ENCODE data around the gene KRTAP5-1.

Gene KRTAP5-1

GRCh38 chr11:1538153-1538552 lies 46.9 kb downstream of the KRTAP5-1 start:
- Histone ChIP-seq H3K79me2 (ENCODE audit: control insufficient read depth, insufficient read depth, low read length, poor library complexity) (no peaks in the 10 kb centered on the region), H3K79me1 (ENCODE audit: low read length) (no peaks in the 10 kb centered on the region), H3K27ac (ENCODE audit: low read depth, low read length) (no peak overlapping the region), H4K91ac (ENCODE audit: low read depth, low read length) (no peak overlapping the region), H3K4me2 (ENCODE audit: low read length) (no peak overlapping the region), H4K12ac (ENCODE audit: low read depth, low read length) (no peak overlapping the region), H3K4me1 (ENCODE audit: control insufficient read depth in 1 of 2, insufficient read depth in 2 of 2, low read length in 2 of 2) (peaks cover 8 to 9% of the 10 kb centered on the region in 2 experiments), H2BK12ac (ENCODE audit: low read length) (no peak overlapping the region), H2BK120ac (ENCODE audit: insufficient read depth, low read length, poor library complexity) (no peak overlapping the region), H2AK5ac (ENCODE audit: low read length) (no peak overlapping the region), H3K27me3 (ENCODE audit: insufficient read depth, low read length) (peaks cover 4% of the 10 kb centered on the region), H3K9ac (ENCODE audit: low read length) (no peak overlapping the region), H3K23ac (ENCODE audit: low read length) (no peak overlapping the region), H2BK5ac (ENCODE audit: low read depth, low read length, poor library complexity) (no peak overlapping the region), H3K9me3 (ENCODE audit: insufficient read depth, low read depth, low read length) (no peaks in the 10 kb centered on the region), H3K36me3 (ENCODE audit: control insufficient read depth in 1 of 2, insufficient read depth in 2 of 2, low read length in 2 of 2) (peaks cover 2 to 7% of the 10 kb centered on the region in 2 experiments), H3K4ac (ENCODE audit: low read depth, low read length) (no peak overlapping the region), H3K4me3 (ENCODE audit: low read depth, low read length) (no peak overlapping the region), H3K14ac (ENCODE audit: low read length) (no peak overlapping the region), H3K18ac (ENCODE audit: low read length) (no peak overlapping the region), H4K8ac (ENCODE audit: low read depth, low read length) (no peak overlapping the region), H2AFZ (ENCODE audit: insufficient read depth, low read length, poor library complexity) (no peak overlapping the region)
- WGBS (ENCODE audit: extremely low coverage, insufficient coverage, insufficient read length): no CpG with 5 or more reads among the region's 5 CpGs
- no peak for DNase-seq

- peaks cover 8 to 9% of the 10 kb centered on the region in 2 experiments for H3K4me1 ChIP-seq (ENCODE audit: control insufficient read depth in 1 of 2, insufficient read depth in 2 of 2, low read length in 2 of 2)
- no peak overlapping the region for H3K14ac ChIP-seq (ENCODE audit: low read length)
- no peak overlapping the region for H4K12ac ChIP-seq (ENCODE audit: low read depth, low read length)
- H3K79me1 ChIP-seq (ENCODE audit: low read length): no peaks in the 10 kb centered on the region
- H2AFZ ChIP-seq (ENCODE audit: insufficient read depth, low read length, poor library complexity): no peak overlapping the region
- H2BK5ac ChIP-seq (ENCODE audit: low read depth, low read length, poor library complexity): no peak overlapping the region
- no peaks in the 10 kb centered on the region for H3K79me2 ChIP-seq (ENCODE audit: control insufficient read depth, insufficient read depth, low read length, poor library complexity)
- DNase-seq: no peak
- no peaks in the 10 kb centered on the region for H3K9me3 ChIP-seq (ENCODE audit: insufficient read depth, low read depth, low read length)
- no peak overlapping the region for H3K4ac ChIP-seq (ENCODE audit: low read depth, low read length)
- WGBS (ENCODE audit: extremely low coverage, insufficient coverage, insufficient read length): no CpG with 5 or more reads among the region's 16 CpGs
- no peak overlapping the region for H3K18ac ChIP-seq (ENCODE audit: low read length)
- no peak overlapping the region for H3K4me2 ChIP-seq (ENCODE audit: low read length)
- H3K4me3 ChIP-seq (ENCODE audit: low read depth, low read length): no peak overlapping the region
- H3K27me3 ChIP-seq (ENCODE audit: insufficient read depth, low read length): peaks cover 4% of the 10 kb centered on the region
- no peak overlapping the region for H3K9ac ChIP-seq (ENCODE audit: low read length)
- H3K36me3 ChIP-seq (ENCODE audit: control insufficient read depth in 1 of 2, insufficient read depth in 2 of 2, low read length in 2 of 2): peaks cover 11% of the 10 kb centered on the region in 2 experiments
- no peak overlapping the region for H2BK120ac ChIP-seq (ENCODE audit: insufficient read depth, low read length, poor library complexity)
- no peak overlapping the region for H2AK5ac ChIP-seq (ENCODE audit: low read length)
- no peak overlapping the region for H4K91ac ChIP-seq (ENCODE audit: low read depth, low read length)
- no peak overlapping the region for H4K8ac ChIP-seq (ENCODE audit: low read depth, low read length)
- no peak overlapping the region for H3K27ac ChIP-seq (ENCODE audit: low read depth, low read length)
- H3K23ac ChIP-seq (ENCODE audit: low read length): no peak overlapping the region
- no peak overlapping the region for H2BK12ac ChIP-seq (ENCODE audit: low read length)
These were observed 48.8 kb downstream of the KRTAP5-1 start for GRCh38 chr11:1536065-1536843.

GRCh38 chr11:1534682-1535081 lies 50.4 kb downstream of the KRTAP5-1 start:
- Histone ChIP-seq H3K23ac (ENCODE audit: low read length) (no peak overlapping the region), H3K14ac (ENCODE audit: low read length) (no peak overlapping the region), H4K91ac (ENCODE audit: low read depth, low read length) (no peak overlapping the region), H3K9ac (ENCODE audit: low read length) (no peak overlapping the region), H2BK12ac (ENCODE audit: low read length) (no peak overlapping the region), H2BK120ac (ENCODE audit: insufficient read depth, low read length, poor library complexity) (no peak overlapping the region), H3K9me3 (ENCODE audit: insufficient read depth, low read depth, low read length) (no peaks in the 10 kb centered on the region), H3K36me3 (ENCODE audit: control insufficient read depth in 1 of 2, insufficient read depth in 2 of 2, low read length in 2 of 2) (peaks cover 11% of the 10 kb centered on the region in 2 experiments), H3K27me3 (ENCODE audit: insufficient read depth, low read length) (peaks cover 4% of the 10 kb centered on the region), H3K4me1 (ENCODE audit: control insufficient read depth in 1 of 2, insufficient read depth in 2 of 2, low read length in 2 of 2) (peaks cover 8 to 9% of the 10 kb centered on the region in 2 experiments), H3K79me1 (ENCODE audit: low read length) (no peaks in the 10 kb centered on the region), H3K18ac (ENCODE audit: low read length) (peak overlapping the region; percentile 38), H3K4ac (ENCODE audit: low read depth, low read length) (no peak overlapping the region), H4K12ac (ENCODE audit: low read depth, low read length) (no peak overlapping the region), H3K4me3 (ENCODE audit: low read depth, low read length) (no peak overlapping the region), H2AFZ (ENCODE audit: insufficient read depth, low read length, poor library complexity) (no peak overlapping the region), H4K8ac (ENCODE audit: low read depth, low read length) (no peak overlapping the region), H2BK5ac (ENCODE audit: low read depth, low read length, poor library complexity) (no peak overlapping the region), H2AK5ac (ENCODE audit: low read length) (no peak overlapping the region), H3K4me2 (ENCODE audit: low read length) (no peak overlapping the region), H3K79me2 (ENCODE audit: control insufficient read depth, insufficient read depth, low read length, poor library complexity) (no peaks in the 10 kb centered on the region), H3K27ac (ENCODE audit: low read depth, low read length) (no peak overlapping the region)
- WGBS (ENCODE audit: extremely low coverage, insufficient coverage, insufficient read length): no CpG with 5 or more reads among the region's 14 CpGs
- peak in 1 of 2 donors; percentile 62 for DNase-seq

Measured in trophoblast cell (in vitro differentiated cells and primary cell).